GM18511 (cell line): Measurements from ENCODE around the gene SMC5.
"Not testable (repeated sequence)": the region's sequence is repeated elsewhere in the genome, so short reads cannot be mapped to it uniquely, and the experiment has no call there.

Experiments used
- ATAC-seq: cut with Tn5 transposase; IDR thresholded peaks from one replicate; pipeline ENCODE4 v1.9.1; 2021; ENCODE audit warnings: mild to moderate bottlenecking, moderate library complexity; ENCODE audit not compliant: unreplicated experiment

The SMC5 gene

DNA sequence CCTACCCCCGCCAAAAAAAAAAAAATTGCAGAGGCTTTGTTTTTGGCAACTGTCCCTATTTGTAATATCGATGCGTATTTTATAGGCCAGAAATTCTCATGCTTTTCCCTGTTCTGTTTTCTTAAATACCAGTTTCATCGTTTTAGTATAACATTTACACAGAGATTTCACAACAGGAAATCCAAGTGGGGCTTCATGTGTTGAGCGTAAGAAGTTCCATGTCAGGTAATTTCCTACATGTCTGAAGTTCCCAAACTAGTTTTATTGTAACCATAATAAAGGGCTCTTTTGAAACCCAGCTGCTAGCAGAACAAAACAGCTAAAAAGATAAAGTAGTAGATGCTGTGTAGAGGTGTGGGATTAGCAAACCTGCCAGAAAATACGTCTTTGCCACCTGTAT is 4.2 kb downstream of the SMC5 start:
- no peak for ATAC-seq

DNA sequence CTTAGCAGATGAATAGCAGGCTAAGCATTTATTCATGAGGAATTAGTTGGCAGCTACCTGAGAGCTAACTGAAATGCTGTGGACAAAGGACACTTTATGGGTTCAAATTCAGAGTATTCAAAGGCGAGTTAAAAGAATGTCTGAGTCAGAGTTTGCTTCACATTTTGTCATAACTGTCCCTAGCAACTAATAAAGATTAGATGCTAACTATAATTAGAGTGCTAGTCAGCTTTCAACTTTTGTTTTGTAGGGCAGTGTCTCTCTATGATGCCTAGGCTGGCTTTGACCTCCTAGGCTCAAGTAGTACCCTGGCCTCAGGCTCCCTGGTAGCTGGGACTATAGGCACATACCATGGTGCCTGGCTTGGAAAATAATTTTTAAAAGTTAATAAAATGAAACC is 4.6 kb downstream of the SMC5 start:
- no peak for ATAC-seq

DNA sequence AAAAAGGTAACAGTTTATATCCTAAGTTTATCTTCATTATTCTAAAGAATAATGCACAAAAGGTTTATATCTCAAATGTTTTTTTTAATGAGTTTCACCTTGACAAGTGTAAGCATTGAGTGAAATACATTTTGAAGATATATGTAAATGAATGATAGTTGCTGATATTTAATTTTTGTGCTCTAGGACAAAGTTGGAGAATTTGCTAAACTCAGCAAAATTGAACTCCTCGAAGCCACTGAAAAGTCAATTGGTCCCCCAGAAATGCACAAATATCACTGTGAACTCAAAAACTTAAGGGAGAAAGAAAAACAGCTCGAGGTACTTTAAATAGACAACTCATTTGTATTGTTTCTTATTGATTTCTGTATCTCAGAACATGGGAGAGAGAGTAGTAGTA is 19.5 kb downstream of the SMC5 start:
- no peak for ATAC-seq

DNA sequence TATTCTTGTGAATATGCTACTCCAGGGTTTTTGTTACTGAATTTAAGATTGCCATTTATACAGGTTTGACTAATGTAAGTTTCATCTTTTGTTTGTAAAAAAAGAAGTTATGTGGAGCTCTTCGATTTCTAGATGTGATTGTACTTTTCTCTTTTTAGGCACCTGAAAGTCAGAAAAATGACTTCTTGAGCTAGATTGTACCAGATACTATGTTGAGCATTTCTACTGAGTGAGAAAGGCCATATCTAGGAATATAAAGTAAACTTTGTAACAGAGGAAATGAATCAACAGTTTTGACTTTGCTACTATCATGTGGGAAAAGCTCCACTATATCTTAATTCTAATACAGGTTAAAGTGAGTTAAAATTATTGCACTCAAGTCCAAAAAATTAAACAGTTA is 25.1 kb downstream of the SMC5 start:
- no peak for ATAC-seq

DNA sequence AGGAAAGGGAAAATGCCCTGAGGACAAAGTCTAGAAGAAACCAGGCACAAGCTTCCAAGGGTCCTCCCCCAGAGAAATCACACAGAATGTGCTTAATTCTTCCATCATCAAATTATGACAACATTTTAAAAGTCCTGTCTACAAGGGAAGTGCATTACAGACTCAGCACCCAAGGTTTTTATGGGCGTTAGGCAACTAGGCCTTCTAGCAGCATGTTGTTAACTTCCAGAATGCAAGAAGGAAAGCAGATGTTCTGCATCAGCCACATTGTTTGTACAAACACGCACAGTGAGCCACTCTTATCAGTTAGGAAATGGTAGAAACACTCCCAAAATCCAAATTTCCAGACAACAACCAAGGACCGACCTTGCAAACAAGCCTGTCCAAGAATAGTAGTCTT is 26.5 kb downstream of the SMC5 start:
- ATAC-seq, result no peak

DNA sequence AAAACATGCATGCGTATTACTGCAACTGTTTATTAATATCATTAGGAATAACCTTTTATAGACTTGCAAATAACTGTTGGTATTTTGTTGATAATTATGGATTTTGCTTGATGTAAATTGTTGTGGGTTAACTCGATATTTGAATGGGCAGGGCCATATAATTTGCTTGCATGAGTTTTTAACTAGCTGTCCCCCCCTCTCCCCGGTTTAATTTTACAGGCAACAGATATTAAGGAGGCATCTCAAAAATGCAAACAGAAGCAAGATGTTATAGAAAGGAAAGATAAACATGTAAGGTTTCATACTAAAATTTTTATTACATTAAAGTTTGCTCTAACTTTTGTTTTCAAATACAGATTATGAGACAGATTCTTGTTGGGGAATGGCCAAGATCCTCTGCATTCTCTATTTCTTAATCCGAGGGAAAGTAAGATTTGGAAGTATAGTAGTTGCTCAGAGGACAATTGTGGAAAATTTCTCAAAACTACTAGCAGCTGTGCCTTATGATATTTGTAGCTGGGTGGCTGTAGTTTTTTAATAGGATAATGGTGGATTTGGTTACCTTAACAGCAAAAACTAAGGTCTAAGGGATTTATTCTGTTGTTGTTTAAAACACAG is 27.3 kb downstream of the SMC5 start:
- ATAC-seq, result no peak

DNA sequence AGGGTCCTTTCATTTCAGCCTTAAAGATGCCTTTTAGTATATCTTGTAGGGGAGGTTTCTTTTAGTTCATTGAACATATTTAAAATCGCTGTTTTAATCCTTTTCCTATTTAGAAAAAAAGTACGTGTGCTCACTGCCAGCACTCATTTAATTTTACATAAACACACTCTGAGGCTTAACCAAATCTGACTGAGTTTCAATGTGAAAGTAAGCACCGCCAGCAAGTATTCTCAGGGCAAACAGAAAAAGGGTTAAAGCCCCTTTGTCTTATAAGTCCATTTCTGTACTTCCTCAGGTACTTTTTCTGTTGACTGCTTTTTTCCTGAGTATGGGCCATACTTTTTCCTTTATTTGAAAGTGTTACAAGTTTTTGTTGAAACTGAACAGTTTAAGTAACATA is 31.8 kb downstream of the SMC5 start:
- ATAC-seq, result no peak

DNA sequence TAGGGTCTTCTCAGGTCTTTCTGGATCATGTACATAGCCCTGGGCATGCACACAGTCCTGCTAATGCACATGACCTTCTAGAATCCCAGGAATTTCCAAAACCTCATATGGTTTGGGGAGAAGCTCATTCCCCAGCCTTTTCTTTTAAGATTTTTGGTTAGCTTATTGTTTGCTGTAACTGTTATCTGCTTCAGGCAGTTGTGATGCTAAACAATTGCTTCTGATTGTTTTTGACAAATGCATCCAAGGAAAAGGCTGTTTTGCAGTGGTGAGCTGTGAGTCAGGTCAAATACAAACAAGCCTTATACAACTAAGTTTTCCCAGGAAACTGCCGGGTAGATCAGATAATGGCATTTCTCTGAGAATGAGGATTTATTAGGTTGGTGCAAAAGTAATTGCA is 32.7 kb downstream of the SMC5 start:
- ATAC-seq, result no peak

DNA sequence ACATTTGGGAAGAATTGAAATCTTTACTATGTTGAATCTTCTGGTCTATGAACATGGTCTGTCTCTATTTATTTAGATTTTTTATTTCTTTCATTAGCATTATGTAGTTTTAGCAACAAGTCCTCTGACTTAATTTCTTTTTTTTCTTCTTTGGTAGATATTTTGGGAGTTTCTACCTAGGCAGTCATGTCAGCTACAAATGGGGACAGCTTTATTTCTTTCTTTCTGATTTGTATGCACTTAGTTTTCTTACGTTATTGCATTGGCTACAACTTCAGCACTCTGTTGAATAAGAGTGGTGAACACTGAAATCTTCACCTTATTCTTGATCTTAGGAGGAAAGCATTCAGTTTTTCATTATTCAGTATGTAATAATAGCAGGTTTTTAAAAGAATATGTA is 33.5 kb downstream of the SMC5 start:
- no peak for ATAC-seq

DNA sequence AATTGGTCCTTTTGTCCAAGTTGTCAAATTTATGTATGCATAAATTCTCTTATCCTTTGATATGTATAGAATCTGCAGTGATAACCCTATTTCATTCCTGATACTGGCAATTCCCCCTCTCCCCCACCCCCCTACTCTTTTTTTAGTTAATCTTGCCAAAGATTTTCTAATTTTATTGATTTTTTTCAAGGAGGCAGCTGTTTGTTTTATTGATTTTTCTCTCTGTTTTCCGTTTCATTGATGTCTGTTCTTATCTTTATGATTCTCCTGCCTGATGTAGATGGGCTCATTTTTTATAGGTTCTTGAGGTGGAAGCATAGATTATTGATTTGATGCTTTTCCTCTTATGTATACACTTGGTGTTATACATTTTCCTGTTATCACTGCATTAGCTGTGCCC is 34.4 kb downstream of the SMC5 start:
- no peak for ATAC-seq

DNA sequence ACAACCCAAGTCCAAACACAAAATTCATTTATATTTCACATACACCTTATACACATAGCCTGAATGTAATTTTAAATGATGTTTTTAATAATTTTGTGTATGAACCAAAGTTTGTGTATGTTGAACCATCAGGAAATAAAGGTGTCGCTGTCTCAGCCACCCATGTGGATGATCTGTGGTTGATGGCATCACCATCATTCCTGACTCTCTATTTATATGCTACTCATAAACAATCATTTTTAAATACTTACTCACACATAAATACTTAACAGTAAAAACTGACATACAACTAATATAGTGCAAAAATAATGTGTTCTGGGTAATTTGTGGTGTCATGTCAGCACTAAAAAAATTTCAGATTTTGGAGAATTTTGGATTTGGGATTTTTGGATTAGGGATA is 38.4 kb downstream of the SMC5 start:
- no peak for ATAC-seq

DNA sequence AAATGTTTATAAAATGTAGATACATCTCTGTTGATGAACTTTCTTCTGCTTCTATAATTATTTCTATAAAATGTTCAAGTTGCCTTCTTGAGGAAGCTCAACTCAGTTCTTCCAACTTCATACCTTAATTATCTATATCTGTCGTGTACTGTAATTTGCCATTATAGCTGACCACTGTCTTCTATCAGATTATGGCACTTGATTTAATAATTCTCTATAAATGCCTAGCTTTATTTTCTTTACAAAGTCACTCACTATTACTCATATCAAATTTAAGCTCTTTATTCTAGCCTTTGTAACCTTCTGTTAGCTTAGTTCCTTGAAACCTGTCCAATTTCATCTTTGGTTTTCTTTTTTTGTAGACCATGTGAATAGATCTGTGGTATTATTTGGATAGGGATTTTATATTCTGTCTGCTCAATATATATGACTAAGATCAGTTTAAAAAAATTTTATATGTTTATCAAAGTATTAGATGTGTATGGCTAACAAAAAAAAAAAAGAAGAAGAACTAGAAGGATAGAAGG is 39.5 kb downstream of the SMC5 start:
- no peak for ATAC-seq

DNA sequence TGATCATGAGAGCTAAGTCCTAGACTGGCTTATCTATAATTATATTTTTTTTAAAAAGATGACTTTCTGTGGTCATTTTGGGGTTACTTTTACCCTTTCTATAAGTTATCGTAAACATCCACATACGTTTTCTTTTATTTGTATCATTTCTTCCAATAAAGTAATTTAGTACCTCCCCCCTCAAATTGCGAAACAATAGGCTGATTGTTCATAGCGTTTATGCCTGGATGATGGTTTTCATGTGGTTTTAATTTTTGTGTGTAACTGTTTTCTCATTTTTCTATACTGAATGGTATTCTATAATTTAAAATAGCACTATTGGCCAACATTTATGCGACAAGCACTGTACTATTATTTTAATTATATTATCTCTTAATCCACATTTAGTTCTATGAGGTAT is 44.5 kb downstream of the SMC5 start:
- ATAC-seq, result no peak

DNA sequence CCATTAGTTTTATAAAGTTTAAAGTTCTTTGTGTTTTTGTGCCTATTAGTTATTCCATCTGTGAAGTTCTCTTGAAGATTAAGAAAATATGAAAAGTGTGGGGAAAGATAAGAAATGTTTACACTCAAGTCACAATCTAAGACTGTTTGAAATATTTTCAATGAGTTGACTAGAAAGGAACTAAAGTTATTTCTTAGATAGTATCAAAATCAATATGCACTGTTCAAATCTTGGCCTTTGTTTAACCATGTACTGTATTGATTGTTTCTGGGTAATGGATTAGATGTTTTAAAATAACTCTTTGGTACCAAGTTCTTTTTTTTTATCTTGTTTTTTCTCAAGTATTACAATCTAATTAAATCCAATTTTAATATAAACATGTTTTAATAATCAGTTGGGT is 46.0 kb downstream of the SMC5 start:
- ATAC-seq, result no peak

DNA sequence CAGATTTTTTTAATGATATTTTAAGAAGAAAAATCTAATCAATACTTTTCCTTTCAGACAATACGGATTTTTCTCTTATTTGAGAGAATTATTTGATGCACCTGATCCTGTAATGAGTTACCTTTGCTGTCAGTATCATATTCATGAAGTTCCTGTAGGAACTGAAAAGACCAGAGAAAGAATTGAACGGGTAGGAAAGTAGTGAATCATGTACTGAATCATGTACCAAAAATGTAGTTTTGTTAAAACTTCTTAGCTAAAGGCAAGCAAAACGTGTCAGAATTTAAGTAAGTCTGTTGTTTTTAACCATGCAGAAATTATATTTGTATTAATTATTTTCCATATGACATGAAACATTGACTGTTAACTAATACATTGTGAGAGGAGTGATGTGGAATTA is 56.6 kb downstream of the SMC5 start:
- ATAC-seq, result no peak

DNA sequence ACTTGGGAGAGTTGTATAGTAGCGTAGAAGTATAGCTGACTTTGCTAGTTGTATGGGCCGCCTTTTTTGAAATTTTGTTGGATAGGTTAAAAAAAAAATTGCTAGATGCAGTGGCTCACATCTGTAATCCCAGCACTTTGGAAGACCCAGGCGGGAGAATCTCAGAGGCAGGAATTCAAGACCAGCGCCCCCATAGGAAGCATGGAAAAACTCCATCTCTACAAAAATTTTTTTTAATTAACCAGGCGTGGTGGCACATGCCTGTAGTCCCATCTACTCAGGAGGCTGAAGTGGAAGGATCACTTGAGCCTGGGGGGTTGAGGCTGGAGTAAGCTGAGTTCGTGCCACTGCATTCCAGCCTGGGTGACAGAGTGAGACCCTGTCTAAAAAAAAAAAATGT is 59.2 kb downstream of the SMC5 start:
- no peak for ATAC-seq

DNA sequence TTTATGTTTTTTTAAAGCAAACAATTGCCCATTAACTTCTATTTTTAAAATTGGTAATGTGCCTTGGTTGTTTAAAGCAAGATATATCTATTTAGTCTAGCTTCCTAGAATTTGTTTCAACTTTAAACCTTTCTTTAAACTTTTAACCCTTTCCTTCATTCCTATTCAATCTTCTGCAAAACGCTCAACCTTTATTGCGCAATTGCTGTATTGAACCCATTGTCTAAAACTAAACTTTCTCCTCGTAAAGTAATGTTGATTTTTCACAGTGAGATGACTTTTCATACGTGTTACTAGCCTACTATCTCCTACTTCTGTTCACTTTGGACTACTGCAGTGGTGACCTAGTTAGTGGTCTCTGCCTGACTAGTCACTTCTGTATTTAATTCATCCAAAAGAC is 63.3 kb downstream of the SMC5 start:
- ATAC-seq, result no peak

DNA sequence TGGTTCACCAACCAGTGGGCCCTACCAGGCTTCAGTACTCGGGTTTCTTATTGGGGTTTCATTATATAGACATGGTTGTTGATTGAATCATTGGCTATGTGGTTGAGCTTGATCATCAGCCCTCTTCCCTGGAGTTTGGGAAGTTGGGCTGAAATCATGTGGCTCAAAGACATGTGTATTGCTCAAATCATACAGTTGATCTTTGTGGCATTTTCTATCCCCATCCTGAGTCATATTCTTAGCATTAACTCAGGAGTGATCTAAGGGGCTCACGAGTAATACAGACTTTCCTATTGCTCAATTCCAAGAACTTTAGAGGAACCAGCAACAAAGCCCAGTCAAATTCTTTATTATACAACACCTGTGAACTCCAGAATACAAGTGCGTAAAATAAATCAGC is 66.2 kb downstream of the SMC5 start:
- ATAC-seq, result no peak

DNA sequence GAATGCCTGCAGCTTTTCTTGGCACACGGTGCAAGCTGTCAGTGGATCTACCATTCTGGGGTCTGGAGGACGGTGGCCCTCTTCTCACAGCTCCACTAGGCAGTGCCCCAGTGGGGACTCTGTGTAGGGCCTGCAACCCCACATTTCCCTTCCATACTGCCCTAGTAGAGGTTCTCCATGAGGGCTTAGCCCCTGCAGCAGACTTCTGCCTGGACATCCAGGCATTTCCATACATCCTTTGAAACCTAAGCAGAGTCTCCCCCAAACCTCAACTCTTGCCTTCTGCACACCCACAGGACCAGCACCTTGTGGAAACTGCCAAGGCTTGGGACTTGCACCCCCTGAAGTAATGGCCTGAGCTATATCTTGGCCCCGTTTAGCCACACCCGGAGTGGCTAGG is 69.8 kb downstream of the SMC5 start:
- ATAC-seq, result not testable (repeated sequence)

DNA sequence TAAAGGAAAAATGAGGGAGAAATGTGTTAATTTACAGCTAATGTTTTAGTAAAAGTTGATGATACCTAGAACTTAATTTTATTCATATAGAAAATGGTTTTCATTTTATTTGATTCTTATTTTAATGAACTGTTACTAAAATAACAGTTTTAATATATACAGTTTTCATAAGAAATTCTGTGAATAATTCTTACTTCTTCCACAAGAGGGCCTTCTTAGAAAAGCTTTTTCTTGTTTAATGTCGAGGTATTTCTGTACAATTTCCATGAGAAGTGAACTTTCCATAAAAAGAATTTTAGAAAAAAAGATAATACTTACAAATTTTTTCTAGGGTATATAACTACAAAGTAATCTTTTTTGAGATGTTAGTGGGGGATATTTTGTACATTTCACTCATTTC is 81.8 kb downstream of the SMC5 start:
- no peak for ATAC-seq

DNA sequence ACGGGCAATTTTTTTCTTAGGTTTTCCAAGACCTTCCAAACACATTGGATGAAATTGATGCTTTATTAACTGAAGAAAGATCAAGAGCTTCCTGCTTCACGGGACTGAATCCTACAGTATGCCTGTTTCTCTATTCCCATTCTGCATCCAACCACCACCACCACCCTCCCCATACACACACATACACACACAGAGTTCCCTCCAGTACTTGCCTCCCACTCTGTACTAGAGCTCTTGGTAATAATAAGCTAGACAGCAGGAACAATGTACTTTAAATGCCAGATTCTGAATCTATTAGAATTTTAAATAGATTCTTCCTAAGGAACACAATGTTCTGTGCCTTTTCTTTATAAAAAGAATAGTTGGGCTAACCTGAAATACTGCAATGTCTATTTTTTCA is 88.3 kb downstream of the SMC5 start:
- no peak for ATAC-seq

DNA sequence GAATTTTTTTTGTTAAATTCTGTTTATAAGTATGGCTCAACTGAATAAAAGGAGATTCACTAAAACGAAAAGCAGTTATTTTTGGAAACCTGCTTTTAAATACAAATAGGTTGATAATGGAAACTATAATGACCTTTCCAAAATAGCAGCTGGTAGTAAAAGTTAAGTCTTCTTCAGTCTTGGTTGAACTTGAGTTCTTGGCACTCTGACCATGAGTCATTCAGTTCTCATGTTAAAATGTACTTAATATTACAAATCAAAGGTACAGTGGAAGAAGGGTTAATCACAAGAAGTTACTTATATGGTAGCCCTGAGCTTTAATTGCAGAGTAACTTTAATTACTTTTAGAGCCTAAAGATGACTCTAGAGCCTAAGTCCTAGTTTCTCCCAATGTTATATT is 93.6 kb downstream of the SMC5 start:
- no peak for ATAC-seq

DNA sequence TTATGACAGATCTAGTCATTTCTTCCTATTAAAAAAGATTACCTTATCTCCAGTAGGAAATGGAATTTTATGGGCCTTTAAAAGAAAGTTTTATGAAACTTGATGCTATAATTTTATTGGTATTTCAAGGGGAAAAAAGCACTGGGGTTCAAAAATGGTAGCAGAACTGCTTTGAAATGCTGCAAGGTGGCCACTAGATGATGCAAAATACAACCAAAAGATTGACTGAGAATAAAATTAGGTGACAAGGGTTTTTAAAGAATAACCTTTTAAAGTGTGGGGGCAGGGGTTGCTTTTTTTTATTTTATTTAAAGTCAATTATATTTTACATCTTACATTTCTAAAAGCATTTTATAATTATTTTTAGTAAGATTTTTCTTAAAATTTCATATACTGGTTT is 94.0 kb downstream of the SMC5 start:
- no peak for ATAC-seq

DNA sequence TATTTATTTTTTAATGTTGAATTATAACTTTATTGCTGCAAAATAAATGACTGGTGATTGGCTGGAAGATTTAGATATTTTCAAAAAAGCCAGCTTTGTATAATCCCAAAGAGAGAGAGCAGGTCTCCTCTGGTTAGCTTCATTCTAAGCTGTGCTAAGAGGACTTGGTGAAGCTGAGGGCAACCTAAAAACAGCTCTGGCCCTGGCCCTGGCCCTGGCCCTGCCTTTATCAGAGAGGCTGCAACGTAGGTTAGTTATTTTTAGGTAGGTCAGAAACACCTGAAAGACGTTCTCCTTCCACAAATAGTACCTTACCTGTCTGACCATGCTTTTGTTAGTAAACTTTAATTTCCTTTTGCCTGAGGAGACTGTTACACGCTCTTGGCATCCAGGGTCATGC is 97.0 kb downstream of the SMC5 start:
- ATAC-seq, result no peak
